Fibroblast of lung (primary cell): ENCODE data around the gene FGFR2. TPM values are rescaled to one million over a fixed set of nuclear protein-coding genes. Genes with fewer than 3 reads are reported as not detected.

Experiments used
- DNase-seq, 2 donors: peaks; one replicate each; pipeline versions ENCODE4 v3.0.0 to v3.0.0-alpha.2; 2010; ENCODE audit warnings: low read depth in 2 of 2
- H2AFZ ChIP-seq: 2 replicates; pipeline ENCODE4 v1.5.1; 2012; ENCODE audit warnings: low read length, control low read depth, inconsistent platforms
- H3K27ac ChIP-seq: 2 replicates; pipeline ENCODE4 v1.5.1; 2011; ENCODE audit warnings: low read length, control low read depth; ENCODE audit not compliant: insufficient read depth
- H3K27me3 ChIP-seq: 2 replicates; pipeline ENCODE4 v1.5.1; 2011; ENCODE audit warnings: mild to moderate bottlenecking, low read length; ENCODE audit not compliant: control insufficient read depth, insufficient read depth
- H3K36me3 ChIP-seq: 2 replicates; pipeline ENCODE4 v1.5.1; 2011; ENCODE audit warnings: low read length; ENCODE audit not compliant: control insufficient read depth, insufficient read depth
- H3K4me1 ChIP-seq: 2 replicates; pipeline ENCODE4 v1.5.1; 2011; ENCODE audit warnings: low read length; ENCODE audit not compliant: control insufficient read depth, insufficient read depth; ENCODE audit errors: extremely low read depth
- H3K4me2 ChIP-seq: 2 replicates; pipeline ENCODE4 v1.5.1; 2011; ENCODE audit warnings: low read length, control low read depth; ENCODE audit not compliant: insufficient read depth; ENCODE audit errors: extremely low read depth
- H3K4me3 ChIP-seq, 4 experiments: fragments of 200-600 bp in 1 of 4; sonication (generic) in 1 of 4; replicated peaks in 1 of 4; 2 replicates each; pipeline ENCODE4 v1.5.1; 2011 to 2016; ENCODE audit warnings: low read length in 4 of 4, low read depth in 3 of 4, mild to moderate bottlenecking in 3 of 4, control low read depth in 2 of 4, inconsistent platforms in 1 of 4, mixed read lengths in 1 of 4; ENCODE audit not compliant: insufficient read depth in 1 of 4; ENCODE audit errors: control extremely low read depth in 1 of 4
- H3K79me2 ChIP-seq: 2 replicates; pipeline ENCODE4 v1.5.1; 2012; ENCODE audit warnings: mild to moderate bottlenecking, low read length, inconsistent platforms; ENCODE audit not compliant: control insufficient read depth, insufficient read depth
- H3K9ac ChIP-seq: 2 replicates; pipeline ENCODE4 v1.5.1; 2011; ENCODE audit warnings: mild to moderate bottlenecking, low read length, control low read depth; ENCODE audit not compliant: insufficient read depth
- H3K9me3 ChIP-seq: 2 replicates; pipeline ENCODE4 v1.5.1; 2012; ENCODE audit warnings: low read depth, low read length; ENCODE audit not compliant: control insufficient read depth, insufficient read depth
- H4K20me1 ChIP-seq: 2 replicates; pipeline ENCODE4 v1.5.1; 2011; ENCODE audit warnings: low read length; ENCODE audit not compliant: control insufficient read depth, insufficient read depth; ENCODE audit errors: extremely low read depth
- EZH2 ChIP-seq: IDR thresholded peaks from 2 replicates; pipeline ENCODE4 v1.5.1; 2012; ENCODE audit warnings: low read length, control low read depth, mild to moderate bottlenecking; ENCODE audit errors: missing control alignments
- polyA plus RNA-seq, 2 donors: library from polyadenylated mRNA; depleted of rRNA in 1 of 2; stranded (reverse) in 1 of 2; unstranded in 1 of 2; fragments of >200 nt; gene quantifications; 2 replicates each; pipeline ENCODE4 v1.2.1, GENCODE V29; 2011 to 2012; ENCODE audit warnings: missing spikeins in 1 of 2
- total RNA-seq: library from RNA; depleted of rRNA; stranded (reverse); fragments of >200 nt; gene quantifications from 2 replicates; pipeline ENCODE4 v1.2.1, GENCODE V29; 2014
- TF ChIP-seq, protein P1 (sequence below), 2 donors: IDR thresholded peaks in 1 of 2; conservative IDR thresholded peaks in 1 of 2; 1 replicate in 1 of 2; 2 replicates in 1 of 2; pipeline ENCODE4 v1.5.1; 2011 to 2012; ENCODE audit warnings: low read length in 2 of 2, control low read depth in 1 of 2, inconsistent platforms in 1 of 2, low read depth in 1 of 2, mild to moderate bottlenecking in 1 of 2

FGFR2 gene
- total and polyA plus RNA-seq, 2 donors (not counting 1 experiment from before 2014, with no cell fraction given) = 0.10 to 0.17 TPM

DNA sequence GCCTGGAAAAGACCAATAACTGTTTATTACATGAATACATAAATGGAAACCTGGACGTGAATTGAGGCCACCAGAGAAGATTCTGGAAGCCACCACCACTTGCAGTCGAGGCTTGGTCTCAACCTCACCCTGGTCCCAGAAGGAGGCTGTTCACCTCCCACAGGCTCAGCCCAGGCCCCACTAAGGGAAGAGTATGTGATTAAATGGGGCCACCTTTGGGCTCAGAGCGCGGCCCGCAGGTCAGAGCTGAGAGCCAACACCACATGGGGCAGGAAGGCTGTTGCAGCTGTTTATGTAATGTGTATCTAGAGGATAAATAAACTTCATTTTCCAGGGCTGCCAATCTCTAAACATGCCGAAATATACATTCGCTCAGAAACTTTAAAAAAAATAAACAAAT is 17.6 kb upstream of the FGFR2 start:
- Histone ChIP-seq H4K20me1 (no peaks in the 10 kb centered on the region), H3K27ac (no peak overlapping the region), H3K9ac (no peak overlapping the region), H3K4me1 (no peaks in the 10 kb centered on the region), H3K4me2 (no peak overlapping the region), H3K36me3 (no peaks in the 10 kb centered on the region), H3K79me2 (no peaks in the 10 kb centered on the region), H2AFZ (no peak overlapping the region), H3K27me3 (no peaks in the 10 kb centered on the region), H3K4me3 (no peak overlapping the region), H3K9me3 (no peaks in the 10 kb centered on the region)
- TF ChIP-seq, protein P1, sequence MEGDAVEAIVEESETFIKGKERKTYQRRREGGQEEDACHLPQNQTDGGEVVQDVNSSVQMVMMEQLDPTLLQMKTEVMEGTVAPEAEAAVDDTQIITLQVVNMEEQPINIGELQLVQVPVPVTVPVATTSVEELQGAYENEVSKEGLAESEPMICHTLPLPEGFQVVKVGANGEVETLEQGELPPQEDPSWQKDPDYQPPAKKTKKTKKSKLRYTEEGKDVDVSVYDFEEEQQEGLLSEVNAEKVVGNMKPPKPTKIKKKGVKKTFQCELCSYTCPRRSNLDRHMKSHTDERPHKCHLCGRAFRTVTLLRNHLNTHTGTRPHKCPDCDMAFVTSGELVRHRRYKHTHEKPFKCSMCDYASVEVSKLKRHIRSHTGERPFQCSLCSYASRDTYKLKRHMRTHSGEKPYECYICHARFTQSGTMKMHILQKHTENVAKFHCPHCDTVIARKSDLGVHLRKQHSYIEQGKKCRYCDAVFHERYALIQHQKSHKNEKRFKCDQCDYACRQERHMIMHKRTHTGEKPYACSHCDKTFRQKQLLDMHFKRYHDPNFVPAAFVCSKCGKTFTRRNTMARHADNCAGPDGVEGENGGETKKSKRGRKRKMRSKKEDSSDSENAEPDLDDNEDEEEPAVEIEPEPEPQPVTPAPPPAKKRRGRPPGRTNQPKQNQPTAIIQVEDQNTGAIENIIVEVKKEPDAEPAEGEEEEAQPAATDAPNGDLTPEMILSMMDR (conservative IDR thresholded peaks at IDR 0.05 in 1 of 2, IDR thresholded peaks at IDR 0.05 in 1 of 2; ENCODE audit: low read depth in 1 of 2, low read length in 2 of 2) = no peak
- TF ChIP-seq EZH2 = no peak
- no peak for DNase-seq

DNA sequence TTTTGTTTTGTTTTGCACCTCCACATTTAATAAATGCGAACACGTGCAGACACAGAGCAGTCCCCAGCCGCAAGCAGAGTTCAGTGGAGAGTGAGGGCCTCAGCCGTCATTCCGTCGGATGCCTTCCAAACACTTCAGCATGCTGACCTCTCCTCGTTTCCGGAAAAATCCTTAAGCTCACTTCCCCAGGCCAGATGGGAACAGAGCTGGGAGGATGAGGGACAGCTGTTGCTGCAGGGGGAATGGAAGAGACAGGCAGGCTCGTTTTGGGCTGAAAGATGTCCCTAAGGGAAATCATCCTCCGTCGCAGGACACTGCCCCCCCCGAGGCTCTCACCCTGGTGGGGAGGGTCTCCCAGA is 17.2 kb upstream of the FGFR2 start:
- Histone ChIP-seq H3K4me2 (no peak overlapping the region), H3K36me3 (no peaks in the 10 kb centered on the region), H3K27ac (no peak overlapping the region), H4K20me1 (no peaks in the 10 kb centered on the region), H2AFZ (no peak overlapping the region), H3K4me1 (no peaks in the 10 kb centered on the region), H3K9ac (no peak overlapping the region), H3K4me3 (no peak overlapping the region), H3K27me3 (no peaks in the 10 kb centered on the region), H3K9me3 (no peaks in the 10 kb centered on the region), H3K79me2 (no peaks in the 10 kb centered on the region)
- TF ChIP-seq, protein P1 (conservative IDR thresholded peaks at IDR 0.05 in 1 of 2, IDR thresholded peaks at IDR 0.05 in 1 of 2; ENCODE audit: low read depth in 1 of 2, low read length in 2 of 2) = no peak
- TF ChIP-seq EZH2 = no peak
- no peak for DNase-seq

DNA sequence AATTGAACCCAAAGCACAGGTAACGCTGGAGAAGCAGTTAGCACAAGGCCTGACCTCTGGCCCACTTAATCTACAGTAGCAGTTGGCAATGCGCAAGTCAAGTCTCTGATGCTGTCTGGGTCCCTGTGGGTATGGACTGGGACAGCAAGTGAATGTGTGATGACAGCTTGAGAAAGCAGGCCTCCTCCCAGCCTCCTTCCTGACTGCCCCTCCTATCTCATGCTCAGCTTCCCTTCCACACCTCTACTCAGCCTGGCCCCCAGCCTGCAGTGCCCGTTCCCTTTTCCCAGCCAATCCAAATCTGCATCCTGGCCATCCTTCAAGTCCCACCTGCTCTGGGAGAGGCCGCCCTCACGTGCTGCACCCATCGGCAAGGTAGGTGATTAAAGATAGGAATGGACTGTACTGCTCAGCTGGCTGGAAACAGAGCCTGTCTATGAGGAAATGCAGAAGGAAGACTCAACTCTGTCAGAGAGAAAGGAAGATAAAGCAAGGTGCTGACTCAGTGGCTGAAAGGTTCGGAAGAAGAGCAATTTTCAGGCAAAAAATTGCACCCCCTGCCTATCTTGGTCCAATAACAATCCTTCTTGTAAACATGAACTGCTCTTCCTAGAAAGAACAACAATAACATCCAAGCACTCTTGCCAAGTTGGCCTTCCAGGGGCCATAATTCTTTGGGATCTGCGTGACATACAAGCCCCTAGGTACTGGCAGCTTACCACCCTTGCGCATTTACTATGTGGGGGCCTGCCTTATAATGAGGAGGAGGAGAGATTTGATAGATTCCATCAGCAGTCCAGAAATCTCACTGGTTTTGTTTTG is 16.6 kb upstream of the FGFR2 start:
- Histone ChIP-seq H2AFZ (no peak overlapping the region), H3K36me3 (no peaks in the 10 kb centered on the region)
- no peak for DNase-seq

More for the DNA sequence above, 16.6 kb upstream of the FGFR2 start:
- Histone ChIP-seq H3K27me3 (no peaks in the 10 kb centered on the region), H3K4me3 (no peak overlapping the region), H3K27ac (no peak overlapping the region), H3K4me2 (no peak overlapping the region), H3K4me1 (no peaks in the 10 kb centered on the region), H4K20me1 (no peaks in the 10 kb centered on the region), H3K9ac (no peak overlapping the region), H3K79me2 (no peaks in the 10 kb centered on the region), H3K9me3 (no peaks in the 10 kb centered on the region)
- TF ChIP-seq EZH2 = no peak
- TF ChIP-seq, protein P1 (conservative IDR thresholded peaks at IDR 0.05 in 1 of 2, IDR thresholded peaks at IDR 0.05 in 1 of 2; ENCODE audit: low read depth in 1 of 2, low read length in 2 of 2) = no peak
